Measurements from ENCODE around the gene MAPRE2. TPM values are rescaled to one million over a fixed set of nuclear protein-coding genes. Genes with fewer than 3 reads are reported as not detected.
"Not testable (repeated sequence)": the region's sequence is repeated elsewhere in the genome, so short reads cannot be mapped to it uniquely, and the experiment has no call there.

MAPRE2 gene
- total RNA-seq, 2 experiments from 2014 or later: 62.5 to 66.2 TPM

GRCh38 chr18:35163721-35164120, 122.5 kb downstream of the MAPRE2 start:
- intact Hi-C loops (cut with micrococcal nuclease): no loop called here
- CTCF ChIA-PET: interaction anchor here (1.0 kb wide), 1 partner anchor 37 kb away, joined by 3 read pairs; no protein-coding TSS in a partner anchor
- H3K36me3 Mint-ChIP-seq (ENCODE audit: low read depth): no peaks in the 10 kb centered on the region
- peaks cover 10% of the 10 kb centered on the region for H3K4me1 Mint-ChIP-seq (ENCODE audit: low read depth)
- H3K4me3 Mint-ChIP-seq: no peak overlapping the region
- no peak for DNase-seq
- H3K27me3 Mint-ChIP-seq (ENCODE audit: low read depth): no peaks in the 10 kb centered on the region
- no peaks in the 10 kb centered on the region for H3K9me3 Mint-ChIP-seq
- H3K27ac Mint-ChIP-seq: no peak overlapping the region

DNA sequence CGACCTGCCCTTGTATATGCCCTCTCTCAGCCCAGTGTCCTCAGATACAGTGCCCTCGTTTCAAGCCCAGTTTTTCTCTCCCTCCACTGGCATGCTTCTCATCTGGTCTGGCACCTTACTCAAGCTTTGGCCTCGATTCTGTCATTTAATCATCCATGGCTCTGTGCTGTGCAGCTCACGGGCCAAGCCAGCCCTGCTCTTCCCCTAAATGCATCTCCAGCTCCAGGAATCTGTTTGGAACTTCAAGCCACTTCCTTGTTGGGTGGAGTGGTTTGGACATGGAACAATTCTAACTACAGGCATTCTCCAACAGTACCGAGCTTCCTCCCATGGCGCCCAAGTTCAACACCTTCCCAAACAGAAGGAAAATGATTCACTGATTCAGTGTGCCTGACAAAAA, 122.9 kb downstream of the MAPRE2 start:
- H3K27ac Mint-ChIP-seq: no peak overlapping the region
- intact Hi-C loops (cut with micrococcal nuclease): no loop called here
- no peak for DNase-seq
- peaks cover 6% of the 10 kb centered on the region for H3K4me1 Mint-ChIP-seq (ENCODE audit: low read depth)
- no peaks in the 10 kb centered on the region for H3K9me3 Mint-ChIP-seq
- H3K36me3 Mint-ChIP-seq (ENCODE audit: low read depth): no peaks in the 10 kb centered on the region
- no peak overlapping the region for H3K4me3 Mint-ChIP-seq
- CTCF ChIA-PET: interaction anchor here (1.0 kb wide), 1 partner anchor 37 kb away, joined by 3 read pairs; no protein-coding TSS in a partner anchor
- no peaks in the 10 kb centered on the region for H3K27me3 Mint-ChIP-seq (ENCODE audit: low read depth)

DNA sequence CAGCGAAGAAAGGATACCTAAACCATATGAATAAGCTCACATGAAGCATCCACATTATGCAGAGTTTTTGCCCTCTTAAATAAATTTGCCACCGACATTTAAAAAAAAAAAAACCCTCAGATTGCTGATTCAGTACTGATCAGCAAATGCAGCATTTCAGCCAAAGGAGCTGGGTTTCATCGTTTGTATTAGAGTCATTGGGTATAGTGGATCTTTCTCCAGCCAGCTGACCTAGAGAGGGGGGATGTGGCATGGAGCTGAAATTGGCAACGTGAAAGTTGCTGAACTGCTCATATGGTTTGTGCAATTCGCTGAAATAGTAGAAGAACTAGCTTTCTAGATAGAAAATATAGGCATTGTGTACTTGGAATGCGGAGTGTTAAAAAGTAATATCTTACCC, 126.1 kb downstream of the MAPRE2 start:
- DNase-seq: no peak
- no peaks in the 10 kb centered on the region for H3K27me3 Mint-ChIP-seq (ENCODE audit: low read depth)
- CTCF ChIA-PET: interaction anchor here (0.8 kb wide), 1 partner anchor 20 kb away, joined by 4 read pairs; no protein-coding TSS in a partner anchor
- intact Hi-C loops (cut with micrococcal nuclease): no loop called here
- no peaks in the 10 kb centered on the region for H3K36me3 Mint-ChIP-seq (ENCODE audit: low read depth)
- H3K9me3 Mint-ChIP-seq: no peaks in the 10 kb centered on the region
- no peak overlapping the region for H3K27ac Mint-ChIP-seq
- H3K4me3 Mint-ChIP-seq: no peak overlapping the region
- peaks cover 8% of the 10 kb centered on the region for H3K4me1 Mint-ChIP-seq (ENCODE audit: low read depth)

GRCh38 chr18:35167857-35168256, 126.6 kb downstream of the MAPRE2 start:
- no peak overlapping the region for H3K4me3 Mint-ChIP-seq
- intact Hi-C loops (cut with micrococcal nuclease): no loop called here
- no peaks in the 10 kb centered on the region for H3K9me3 Mint-ChIP-seq
- no peak for DNase-seq
- CTCF ChIA-PET: no interaction called here
- no peak overlapping the region for H3K27ac Mint-ChIP-seq
- peaks cover 8% of the 10 kb centered on the region for H3K4me1 Mint-ChIP-seq (ENCODE audit: low read depth)
- H3K36me3 Mint-ChIP-seq (ENCODE audit: low read depth): no peaks in the 10 kb centered on the region
- no peaks in the 10 kb centered on the region for H3K27me3 Mint-ChIP-seq (ENCODE audit: low read depth)

GRCh38 chr18:35170323-35170722, 129.1 kb downstream of the MAPRE2 start:
- H3K36me3 Mint-ChIP-seq (ENCODE audit: low read depth); H3K27ac Mint-ChIP-seq; H3K9me3 Mint-ChIP-seq; H3K27me3 Mint-ChIP-seq (ENCODE audit: low read depth); DNase-seq; H3K4me3 Mint-ChIP-seq; intact Hi-C loops (cut with micrococcal nuclease): not testable (repeated sequence)
- peaks cover 20% of the 10 kb centered on the region for H3K4me1 Mint-ChIP-seq (ENCODE audit: low read depth)
- CTCF ChIA-PET: interaction anchor here (1.0 to 1.4 kb wide), 3 partner anchors 10 to 21 kb away, joined by 3 read pairs; no protein-coding TSS in a partner anchor

- no peak overlapping the region for H3K27ac Mint-ChIP-seq
- no peak overlapping the region for H3K4me3 Mint-ChIP-seq
- intact Hi-C loops (cut with micrococcal nuclease): no loop called here
Observed at GRCh38 chr18:35171315-35171987, 130.2 kb downstream of the MAPRE2 start.

DNA sequence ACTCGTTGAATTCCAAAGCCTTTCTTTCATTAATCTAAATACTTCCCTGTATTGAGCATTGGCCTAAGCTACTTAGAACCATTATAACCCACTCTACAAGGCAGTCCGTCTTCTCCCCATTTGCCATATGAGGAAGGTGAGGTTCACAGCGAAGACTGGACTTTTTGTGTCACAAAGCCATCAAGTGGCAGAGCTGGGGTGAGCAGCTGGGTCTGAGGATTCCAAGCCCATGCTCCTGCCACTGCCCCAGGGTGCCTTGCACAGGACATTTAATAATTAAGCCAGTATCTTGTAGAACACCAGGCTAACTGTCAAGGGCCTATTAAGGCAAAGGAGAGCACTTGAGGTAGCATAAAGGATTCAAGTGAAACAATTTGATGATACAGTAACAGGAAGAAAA, 130.8 kb downstream of the MAPRE2 start:
- H3K4me1 Mint-ChIP-seq (ENCODE audit: low read depth): peaks cover 24% of the 10 kb centered on the region
- CTCF ChIA-PET: interaction anchor here (0.6 to 1.4 kb wide), 3 partner anchors 12 to 23 kb away, joined by 3 to 5 read pairs (median 3); no protein-coding TSS in a partner anchor
- no peak overlapping the region for H3K27ac Mint-ChIP-seq
- no peaks in the 10 kb centered on the region for H3K27me3 Mint-ChIP-seq (ENCODE audit: low read depth)
- DNase-seq: no peak
- peaks cover 8% of the 10 kb centered on the region for H3K9me3 Mint-ChIP-seq
- H3K4me3 Mint-ChIP-seq: no peak overlapping the region
- no peaks in the 10 kb centered on the region for H3K36me3 Mint-ChIP-seq (ENCODE audit: low read depth)
- intact Hi-C loops (cut with micrococcal nuclease): no loop called here

More at GRCh38 chr18:35171315-35171987, 130.2 kb downstream of the MAPRE2 start:
- H3K9me3 Mint-ChIP-seq: peaks cover 5% of the 10 kb centered on the region
- H3K36me3 Mint-ChIP-seq (ENCODE audit: low read depth): no peaks in the 10 kb centered on the region
- no peaks in the 10 kb centered on the region for H3K27me3 Mint-ChIP-seq (ENCODE audit: low read depth)
- peaks cover 24% of the 10 kb centered on the region for H3K4me1 Mint-ChIP-seq (ENCODE audit: low read depth)
- no peak for DNase-seq
- CTCF ChIA-PET: interaction anchor here (1.0 to 1.4 kb wide), 4 partner anchors 8 to 23 kb away, joined by 3 to 5 read pairs (median 3); no protein-coding TSS in a partner anchor

- Mint-ChIP-seq H3K36me3 (ENCODE audit: low read depth) (no peaks in the 10 kb centered on the region), H3K27me3 (ENCODE audit: low read depth) (no peaks in the 10 kb centered on the region), H3K9me3 (peaks cover 12% of the 10 kb centered on the region), H3K4me3 (no peak overlapping the region), H3K27ac (no peak overlapping the region), H3K4me1 (ENCODE audit: low read depth) (peaks cover 24% of the 10 kb centered on the region)
- intact Hi-C loops (cut with micrococcal nuclease): no loop called here
- CTCF ChIA-PET: interaction anchor here (0.6 kb wide), 1 partner anchor 24 kb away, joined by 3 read pairs; no protein-coding TSS in a partner anchor
- DNase-seq: no peak
Observed at GRCh38 chr18:35172451-35173035, 131.3 kb downstream of the MAPRE2 start.

GRCh38 chr18:35174093-35174731, 133.0 kb downstream of the MAPRE2 start:
- no peaks in the 10 kb centered on the region for H3K27me3 Mint-ChIP-seq (ENCODE audit: low read depth)
- DNase-seq: peak; percentile 38
- peaks cover 12% of the 10 kb centered on the region for H3K9me3 Mint-ChIP-seq
- H3K27ac Mint-ChIP-seq: peak overlapping the region; percentile 70
- no peak overlapping the region for H3K4me3 Mint-ChIP-seq
- peaks cover 24% of the 10 kb centered on the region for H3K4me1 Mint-ChIP-seq (ENCODE audit: low read depth)
- no peaks in the 10 kb centered on the region for H3K36me3 Mint-ChIP-seq (ENCODE audit: low read depth)
- CTCF ChIA-PET: interaction anchor here (0.6 to 0.7 kb wide), 4 partner anchors 11 to 123 kb away, joined by 3 to 5 read pairs (median 4); no protein-coding TSS in a partner anchor
- intact Hi-C loops (cut with micrococcal nuclease): loop anchor here (2.0 kb wide), 1 partner anchor 15 kb away; no protein-coding TSS in a partner anchor

GRCh38 chr18:35174745-35175144, 133.5 kb downstream of the MAPRE2 start:
- Mint-ChIP-seq H3K36me3 (ENCODE audit: low read depth) (no peaks in the 10 kb centered on the region), H3K27me3 (ENCODE audit: low read depth) (no peaks in the 10 kb centered on the region), H3K27ac (no peak overlapping the region), H3K4me1 (ENCODE audit: low read depth) (peaks cover 24% of the 10 kb centered on the region), H3K9me3 (peaks cover 12% of the 10 kb centered on the region), H3K4me3 (no peak overlapping the region)
- CTCF ChIA-PET: interaction anchor here (0.6 to 0.7 kb wide), 4 partner anchors 11 to 124 kb away, joined by 3 to 5 read pairs (median 4); no protein-coding TSS in a partner anchor
- DNase-seq: no peak
- intact Hi-C loops (cut with micrococcal nuclease): loop anchor here (2.0 kb wide), 1 partner anchor 16 kb away; no protein-coding TSS in a partner anchor

DNA sequence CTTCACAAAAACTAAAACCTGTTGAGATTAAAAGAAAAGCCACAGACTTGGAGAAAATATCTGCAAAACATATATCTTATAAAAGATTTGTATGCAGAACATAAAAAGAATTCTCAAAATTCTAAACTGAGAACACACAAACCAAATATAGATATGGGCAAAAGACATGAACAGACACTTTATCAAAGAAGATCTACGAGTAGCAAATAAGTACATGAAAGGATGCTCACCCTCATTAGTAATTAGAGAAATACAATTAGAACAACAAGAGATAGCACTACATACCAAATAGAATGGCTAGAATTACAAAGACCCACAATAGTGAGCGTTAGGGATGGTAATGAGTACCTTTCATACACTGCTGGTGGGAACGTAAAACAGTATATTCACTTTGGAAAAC, 135.7 kb downstream of the MAPRE2 start:
- DNase-seq: no peak
- Mint-ChIP-seq H3K9me3 (peaks cover 12% of the 10 kb centered on the region), H3K27me3 (ENCODE audit: low read depth) (no peaks in the 10 kb centered on the region), H3K4me3 (no peak overlapping the region), H3K4me1 (ENCODE audit: low read depth) (peaks cover 17% of the 10 kb centered on the region), H3K27ac (no peak overlapping the region), H3K36me3 (ENCODE audit: low read depth) (no peaks in the 10 kb centered on the region)
- intact Hi-C loops (cut with micrococcal nuclease): no loop called here
- CTCF ChIA-PET: interaction anchor here (1.1 to 1.5 kb wide), 3 partner anchors 10 to 170 kb away, joined by 3 read pairs; no protein-coding TSS in a partner anchor

DNA sequence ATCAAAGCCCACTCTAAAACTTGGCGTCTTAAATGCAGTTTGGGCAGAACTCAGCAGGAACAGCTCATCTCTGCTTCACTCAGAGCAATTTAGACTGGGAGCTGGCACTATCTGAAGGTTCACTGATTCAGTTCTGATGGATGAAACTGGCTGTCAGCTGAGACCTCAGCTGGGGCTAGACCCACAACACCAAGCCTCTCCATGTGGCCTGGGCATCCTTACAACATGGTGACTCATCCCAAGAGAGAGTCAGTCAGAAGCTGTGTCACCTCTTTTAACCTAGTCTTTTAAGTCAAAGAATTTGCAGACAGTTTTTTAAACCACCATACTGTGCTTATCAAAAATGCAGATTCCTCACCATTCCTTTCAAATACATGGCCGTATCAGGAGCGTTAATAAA, 137.0 kb downstream of the MAPRE2 start:
- Mint-ChIP-seq H3K4me1 (ENCODE audit: low read depth) (peaks cover 16% of the 10 kb centered on the region), H3K9me3 (peaks cover 12% of the 10 kb centered on the region), H3K27me3 (ENCODE audit: low read depth) (no peaks in the 10 kb centered on the region), H3K4me3 (no peak overlapping the region), H3K36me3 (ENCODE audit: low read depth) (no peaks in the 10 kb centered on the region), H3K27ac (no peak overlapping the region)
- DNase-seq: peak; percentile 55
- intact Hi-C loops (cut with micrococcal nuclease): no loop called here
- CTCF ChIA-PET: interaction anchor here (1.5 kb wide), 1 partner anchor 8 kb away, joined by 3 read pairs; no protein-coding TSS in a partner anchor
